ENCODE data around the gene PWWP2A.

DNA sequence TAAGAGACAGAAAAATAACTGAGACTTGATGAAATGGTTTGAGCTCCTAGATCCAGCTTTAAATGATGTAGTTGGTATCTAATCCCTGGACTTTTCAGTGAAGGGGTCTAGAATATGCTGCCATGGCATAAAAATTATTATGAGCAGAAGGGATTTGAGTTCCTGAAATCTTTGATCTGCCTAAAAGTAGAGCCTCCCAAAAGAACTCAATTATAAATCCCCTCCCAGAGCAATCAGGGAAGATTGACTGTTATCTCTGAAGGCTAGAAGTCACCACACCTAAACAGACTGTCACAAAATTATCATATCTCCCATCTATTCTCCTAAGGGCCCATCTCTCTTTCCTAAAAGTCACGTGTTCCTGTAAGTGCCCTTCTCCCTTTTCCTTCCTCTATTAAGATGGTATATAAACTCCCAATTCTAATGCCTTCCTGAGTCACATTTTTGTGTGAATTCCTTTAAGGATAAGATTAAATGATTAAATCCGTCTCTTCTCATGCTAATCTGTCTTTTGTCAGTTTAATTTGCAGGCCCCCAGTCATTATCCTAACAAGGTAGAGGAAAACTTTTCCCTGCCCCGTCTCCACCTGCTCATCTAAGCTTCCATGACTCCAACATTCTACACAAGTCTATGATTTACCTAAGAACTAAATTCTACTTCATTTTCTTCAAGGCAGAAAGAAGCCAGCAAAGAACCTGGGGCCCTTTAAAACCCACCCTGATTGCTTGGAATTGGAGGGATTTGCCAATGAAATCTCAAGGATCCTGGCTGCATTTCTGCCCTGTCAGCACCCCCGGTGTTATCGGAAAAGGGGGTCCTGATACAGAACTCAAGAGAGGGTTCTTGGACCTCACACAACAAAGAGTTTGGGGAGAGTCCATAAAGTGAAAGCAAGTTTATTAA is 47.1 kb upstream of the PWWP2A start:
- TF ChIP-seq EZH2phosphoT487 (IDR thresholded peaks at IDR 0.05; ENCODE audit: borderline replicate concordance), result no peak
- TF ChIP-seq, protein P1, sequence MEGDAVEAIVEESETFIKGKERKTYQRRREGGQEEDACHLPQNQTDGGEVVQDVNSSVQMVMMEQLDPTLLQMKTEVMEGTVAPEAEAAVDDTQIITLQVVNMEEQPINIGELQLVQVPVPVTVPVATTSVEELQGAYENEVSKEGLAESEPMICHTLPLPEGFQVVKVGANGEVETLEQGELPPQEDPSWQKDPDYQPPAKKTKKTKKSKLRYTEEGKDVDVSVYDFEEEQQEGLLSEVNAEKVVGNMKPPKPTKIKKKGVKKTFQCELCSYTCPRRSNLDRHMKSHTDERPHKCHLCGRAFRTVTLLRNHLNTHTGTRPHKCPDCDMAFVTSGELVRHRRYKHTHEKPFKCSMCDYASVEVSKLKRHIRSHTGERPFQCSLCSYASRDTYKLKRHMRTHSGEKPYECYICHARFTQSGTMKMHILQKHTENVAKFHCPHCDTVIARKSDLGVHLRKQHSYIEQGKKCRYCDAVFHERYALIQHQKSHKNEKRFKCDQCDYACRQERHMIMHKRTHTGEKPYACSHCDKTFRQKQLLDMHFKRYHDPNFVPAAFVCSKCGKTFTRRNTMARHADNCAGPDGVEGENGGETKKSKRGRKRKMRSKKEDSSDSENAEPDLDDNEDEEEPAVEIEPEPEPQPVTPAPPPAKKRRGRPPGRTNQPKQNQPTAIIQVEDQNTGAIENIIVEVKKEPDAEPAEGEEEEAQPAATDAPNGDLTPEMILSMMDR (conservative IDR thresholded peaks at IDR 0.05; ENCODE audit: low read length), result no peak
